Activated T-cell treated with anti-CD3 and anti-CD28 coated beads for 48 hours (primary cell): Measurements from ENCODE around the gene RASGRP2.

Source experiments
- DNase-seq: peaks from one replicate; pipeline ENCODE4 v3.0.0-alpha.2; 2020; ENCODE audit warnings: low read depth

Gene RASGRP2

GRCh38 chr11:64694821-64695365 is 49.0 kb downstream of the RASGRP2 start:
- no peak for DNase-seq

- DNase-seq, result no peak
Observed at GRCh38 chr11:64694026-64694755, 49.8 kb downstream of the RASGRP2 start.

DNA sequence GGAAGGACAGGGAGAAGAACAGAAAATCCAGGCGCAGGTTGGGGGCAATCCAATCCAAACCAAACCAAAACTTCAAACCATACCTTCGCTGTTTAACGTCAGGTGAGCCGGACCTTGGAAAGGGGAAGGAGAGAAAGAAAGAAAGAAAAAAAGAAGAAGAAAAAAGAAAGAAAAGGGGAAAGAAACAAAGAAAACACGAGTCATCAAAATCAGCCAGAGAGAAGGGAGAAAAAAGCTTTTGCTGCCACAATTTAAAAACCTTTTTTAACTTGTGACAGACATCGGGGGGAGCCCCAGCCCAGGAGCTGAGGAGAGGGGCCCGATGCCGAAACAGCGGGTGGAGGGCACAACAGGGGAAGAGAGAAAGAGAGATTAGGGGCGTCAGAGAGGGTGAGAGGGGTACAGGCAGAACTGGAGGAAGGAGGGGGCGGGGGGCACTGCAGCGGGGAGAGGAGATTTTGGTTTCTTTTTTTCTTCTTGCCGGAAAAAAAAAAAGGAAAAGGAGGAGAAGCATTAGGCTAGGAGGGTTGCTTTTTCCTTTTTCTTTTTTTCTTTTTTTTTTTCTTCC is 51.1 kb downstream of the RASGRP2 start:
- no peak for DNase-seq

- no peak for DNase-seq
Observed at GRCh38 chr11:64691543-64691942, 52.4 kb downstream of the RASGRP2 start.

- no peak for DNase-seq
Observed at GRCh38 chr11:64690235-64690634, 53.7 kb downstream of the RASGRP2 start.

DNA sequence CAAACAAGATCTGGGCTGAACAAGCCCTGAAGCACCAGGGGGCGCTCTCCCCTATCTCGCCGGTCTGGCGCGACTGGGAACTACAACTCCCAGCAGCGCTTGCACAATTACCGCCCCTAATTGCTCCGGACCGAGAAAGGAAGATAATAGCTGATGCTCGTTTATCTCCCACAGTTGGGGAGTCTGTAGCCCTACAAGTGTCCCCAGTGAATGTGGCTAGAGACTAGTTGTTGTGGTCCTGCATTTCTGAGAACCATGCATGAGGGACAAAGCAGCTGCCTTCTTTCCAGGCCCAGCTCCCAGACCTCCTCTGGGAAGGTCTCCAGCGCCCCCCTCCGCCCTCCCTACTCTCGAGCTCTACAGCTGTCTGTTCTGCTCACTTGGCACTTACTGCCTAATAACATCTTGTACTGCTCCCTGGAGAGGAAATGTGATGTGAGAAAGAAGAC is 55.4 kb downstream of the RASGRP2 start:
- DNase-seq, result peak; percentile 89

DNA sequence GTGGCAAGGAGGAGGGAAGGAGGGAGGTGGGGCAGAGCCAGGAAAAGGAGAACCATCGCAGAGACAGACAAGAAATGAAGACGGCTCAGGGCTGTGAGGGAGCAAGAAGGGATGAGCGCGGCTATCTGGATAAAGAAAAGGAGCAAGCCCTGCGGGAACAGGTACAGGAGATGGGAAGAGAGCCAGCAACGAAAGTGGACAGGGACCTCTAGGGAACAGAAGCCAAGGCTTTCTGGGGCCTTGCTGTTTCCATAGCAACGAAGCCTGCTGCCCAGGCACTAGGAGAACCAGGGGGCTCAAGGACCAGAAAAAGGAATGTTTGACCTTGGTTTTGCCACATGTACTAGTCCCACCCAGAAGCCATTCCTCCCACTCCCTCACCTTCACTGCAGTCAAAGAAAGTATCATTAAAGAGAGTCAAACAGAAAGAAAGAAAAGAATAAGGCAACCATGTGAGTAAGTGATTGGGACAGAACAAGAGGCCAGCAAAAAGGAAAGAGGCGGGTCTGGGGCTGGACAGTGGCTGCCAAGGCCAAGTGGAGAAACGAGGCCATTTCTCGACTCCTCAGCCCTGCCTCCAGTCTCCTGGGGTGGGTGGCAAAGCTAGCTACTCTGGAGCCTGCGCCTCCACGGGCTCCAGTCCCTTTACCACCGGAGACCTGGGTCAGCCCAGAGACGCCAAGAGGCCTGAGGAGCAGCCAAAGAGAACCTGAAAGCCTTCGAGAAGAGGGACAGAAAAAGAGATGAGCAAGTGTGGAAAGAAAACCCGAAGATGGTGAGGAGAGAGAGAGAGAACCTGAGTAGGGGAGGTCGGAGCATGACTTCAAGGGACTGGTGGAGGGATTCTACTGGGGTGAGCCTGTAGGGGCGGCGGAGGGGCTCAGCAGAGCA is 56.1 kb downstream of the RASGRP2 start:
- no peak for DNase-seq

GRCh38 chr11:64687204-64687603 is 56.7 kb downstream of the RASGRP2 start:
- DNase-seq, result no peak

DNA sequence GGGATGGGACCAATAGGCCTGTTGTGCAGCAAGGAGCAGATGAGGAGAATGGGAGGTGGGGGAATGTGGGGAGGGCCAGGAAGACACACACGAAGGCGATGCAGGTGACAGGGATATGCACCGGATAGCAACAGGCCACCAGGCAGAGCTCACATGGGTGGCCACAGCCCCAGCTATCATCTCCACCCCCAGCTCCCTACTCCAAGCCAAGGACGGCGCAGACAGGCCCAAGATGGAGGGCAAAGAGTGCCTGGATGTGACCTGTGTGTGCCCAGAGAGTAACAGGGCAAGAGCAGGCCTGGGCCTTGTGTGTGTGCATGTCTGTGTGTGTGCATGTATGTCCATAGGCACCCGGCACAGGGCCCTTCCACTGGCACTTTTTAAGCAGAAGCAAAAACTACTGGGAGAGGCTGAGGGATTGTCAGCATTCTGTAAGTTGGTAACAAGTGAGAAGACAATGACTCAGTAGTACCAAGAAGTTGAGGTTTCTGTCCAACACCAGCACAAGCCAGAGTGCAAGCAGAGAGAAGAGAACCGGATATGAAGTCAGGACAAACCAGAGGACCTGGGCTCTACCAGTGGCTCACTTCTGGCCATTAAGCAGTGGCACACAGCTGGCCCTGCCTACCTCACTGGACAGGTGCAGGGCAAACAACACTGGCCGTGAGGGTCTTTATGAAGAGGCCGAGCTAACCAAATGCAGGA is 57.3 kb downstream of the RASGRP2 start:
- DNase-seq, result no peak

DNA sequence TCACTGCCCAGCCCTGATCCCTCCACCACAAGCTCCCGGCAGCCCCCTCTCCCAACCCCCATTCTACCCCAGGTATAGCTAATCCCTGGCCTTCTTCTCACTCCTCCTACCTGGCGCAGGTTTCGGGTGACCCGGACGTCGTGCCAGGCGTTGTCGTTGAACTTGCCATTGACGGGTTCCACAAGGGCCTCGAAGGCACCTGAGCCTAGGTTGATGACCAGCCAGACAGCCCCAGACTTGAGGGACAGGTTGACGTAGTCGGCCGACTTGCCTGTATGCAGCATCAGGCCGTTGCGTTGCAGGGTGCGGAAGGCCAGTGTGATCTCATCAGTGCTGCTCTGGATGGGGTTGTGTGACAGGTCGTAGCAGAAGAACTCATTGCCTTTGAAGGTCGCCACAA is 58.4 kb downstream of the RASGRP2 start:
- no peak for DNase-seq

GRCh38 chr11:64684357-64684756 is 59.6 kb downstream of the RASGRP2 start:
- no peak for DNase-seq

DNA sequence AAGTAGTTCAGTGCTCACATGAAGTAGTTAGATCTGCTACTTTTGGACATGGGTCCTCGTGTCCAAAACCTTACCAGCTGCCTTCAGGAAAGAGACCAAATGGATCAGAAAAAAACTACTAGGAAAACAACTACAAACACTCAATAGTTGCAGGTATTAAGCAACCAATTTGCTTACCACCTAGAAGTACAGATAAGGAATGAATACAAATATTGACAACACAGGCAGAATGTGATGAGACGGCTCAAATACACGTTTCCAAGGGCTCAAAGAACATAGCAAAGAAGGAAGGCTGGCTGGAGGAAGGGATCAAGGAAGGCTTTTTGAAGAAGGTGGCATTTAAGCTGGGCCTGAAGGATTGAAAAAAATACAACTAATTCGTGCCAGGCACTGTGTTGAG is 62.8 kb downstream of the RASGRP2 start:
- no peak for DNase-seq

GRCh38 chr11:64679846-64680245 is 64.1 kb downstream of the RASGRP2 start:
- DNase-seq, result no peak

GRCh38 chr11:64677441-64678023 is 66.4 kb downstream of the RASGRP2 start:
- DNase-seq, result no peak
